Uterus (tissue), 4 donors: ENCODE results near the gene RAB15. TPM values are rescaled to one million over a fixed set of nuclear protein-coding genes. Genes with fewer than 3 reads are reported as not detected.

Experiments
- DNase-seq, 2 donors: peaks; one replicate each; pipeline ENCODE4 v3.0.0-alpha.2; 2019 to 2020
- H3K27ac ChIP-seq, 2 donors: fragments of 200-600 bp; sonication (generic); 1 replicate in 1 of 2; 2 replicates in 1 of 2; pipeline ENCODE4 v1.5.1; 2016 to 2018
- H3K27me3 ChIP-seq, 2 donors: fragments of 200-600 bp; sonication (generic); one replicate each; pipeline ENCODE4 v1.5.1; 2018 to 2019; ENCODE audit warnings: control low read depth in 1 of 2
- H3K36me3 ChIP-seq, 2 donors: fragments of 200-600 bp; sonication (generic); one replicate each; pipeline ENCODE4 v1.5.1; 2019; ENCODE audit warnings: control low read depth in 1 of 2
- H3K4me1 ChIP-seq, 2 donors: fragments of 200-600 bp; sonication (generic); one replicate each; pipeline ENCODE4 v1.5.1; 2018 to 2019; ENCODE audit warnings: control low read depth in 1 of 2
- H3K4me3 ChIP-seq, 2 donors: fragments of 200-600 bp; sonication (generic); 1 replicate in 1 of 2; 2 replicates in 1 of 2; pipeline ENCODE4 v1.5.1; 2018 to 2019; ENCODE audit warnings: mild to moderate bottlenecking in 1 of 2
- H3K9me3 ChIP-seq, 2 donors: fragments of 200-600 bp; sonication (generic); one replicate each; pipeline ENCODE4 v1.5.1; 2019; ENCODE audit warnings: control low read depth in 1 of 2
- POLR2A ChIP-seq, 2 donors: fragments of 450-650 bp; IDR thresholded peaks; one replicate each; pipeline ENCODE4 v1.6.1; 2016; ENCODE audit warnings: antibody characterized with exemption in 2 of 2, mild to moderate bottlenecking in 1 of 2, moderate library complexity in 1 of 2
- intact Hi-C: fragments of 100-400 bp; cut with DNase I; formaldehyde crosslinking; loops from one replicate; pipeline ENCODE4 v1.15.1; 2023; ENCODE audit warnings: low total_unique reads
- total RNA-seq, 4 donors: library from RNA; depleted of rRNA in 3 of 4; stranded (reverse); fragments of >200 nt in 3 of 4; gene quantifications; one replicate each; pipeline versions ENCODE4 v1.1.0 to v1.2.4, GENCODE V29; 2014 to 2023
- TF ChIP-seq, protein P1 (sequence below), 4 experiments: fragments of 200-600 bp in 2 of 4; fragments of 450-650 bp in 2 of 4; sonication (generic) in 2 of 4; IDR thresholded peaks; one replicate each; pipeline ENCODE4 v1.5.1; 2016 to 2019; ENCODE audit warnings: antibody characterized with exemption in 4 of 4, mild to moderate bottlenecking in 2 of 4, moderate library complexity in 1 of 4
- donor health status: DM: yes; HTN: yes; CAD: no.

Gene RAB15
- total RNA-seq, 4 donors from 2014 or later, result 1.0 to 3.8 (median 3.4) TPM; not detected in 1

DNA sequence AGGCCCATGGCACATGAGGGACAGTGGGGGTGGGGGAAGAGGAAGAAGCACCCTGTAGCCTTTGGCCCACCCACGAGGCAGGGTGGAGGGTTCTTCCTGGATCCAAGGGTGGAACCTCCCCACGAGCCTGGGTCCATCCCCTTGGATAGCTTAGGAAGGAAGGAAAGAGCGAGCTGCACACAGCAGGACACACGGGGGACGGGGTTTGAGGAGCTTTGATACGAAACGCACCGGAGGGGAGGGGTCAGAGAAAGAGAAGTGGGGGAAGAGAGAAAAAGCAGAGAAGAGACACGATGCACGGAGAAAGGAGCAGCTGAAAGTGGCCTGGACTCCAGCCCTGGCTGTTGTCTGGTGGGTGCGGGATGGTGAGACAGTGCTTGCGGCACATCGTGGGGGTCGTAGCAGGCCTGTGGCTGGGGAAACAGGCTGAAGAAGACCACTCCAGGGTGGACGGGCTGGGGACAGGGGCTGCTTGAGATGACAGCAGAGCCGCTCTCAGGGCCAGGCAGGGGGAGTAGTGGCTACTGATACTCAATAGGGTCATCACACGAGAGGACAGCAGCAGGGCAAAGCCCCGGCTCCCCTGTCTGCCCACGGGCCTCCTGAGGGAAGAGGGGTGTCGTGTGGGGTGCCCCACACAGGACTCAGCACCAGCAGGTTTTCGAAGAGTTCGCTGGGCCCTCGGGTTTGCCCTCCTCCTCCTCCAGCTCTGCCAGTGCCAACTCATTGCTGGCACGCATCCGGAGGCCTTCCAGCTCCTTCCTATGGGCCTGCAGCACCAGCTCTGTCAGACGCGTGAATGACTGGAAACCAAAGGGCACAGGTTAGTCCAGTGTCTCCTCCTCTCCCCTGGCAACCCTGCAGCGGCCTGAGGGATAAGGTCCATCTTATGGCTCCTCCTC, 24.2 kb downstream of the RAB15 start:
- TF ChIP-seq, protein P1, sequence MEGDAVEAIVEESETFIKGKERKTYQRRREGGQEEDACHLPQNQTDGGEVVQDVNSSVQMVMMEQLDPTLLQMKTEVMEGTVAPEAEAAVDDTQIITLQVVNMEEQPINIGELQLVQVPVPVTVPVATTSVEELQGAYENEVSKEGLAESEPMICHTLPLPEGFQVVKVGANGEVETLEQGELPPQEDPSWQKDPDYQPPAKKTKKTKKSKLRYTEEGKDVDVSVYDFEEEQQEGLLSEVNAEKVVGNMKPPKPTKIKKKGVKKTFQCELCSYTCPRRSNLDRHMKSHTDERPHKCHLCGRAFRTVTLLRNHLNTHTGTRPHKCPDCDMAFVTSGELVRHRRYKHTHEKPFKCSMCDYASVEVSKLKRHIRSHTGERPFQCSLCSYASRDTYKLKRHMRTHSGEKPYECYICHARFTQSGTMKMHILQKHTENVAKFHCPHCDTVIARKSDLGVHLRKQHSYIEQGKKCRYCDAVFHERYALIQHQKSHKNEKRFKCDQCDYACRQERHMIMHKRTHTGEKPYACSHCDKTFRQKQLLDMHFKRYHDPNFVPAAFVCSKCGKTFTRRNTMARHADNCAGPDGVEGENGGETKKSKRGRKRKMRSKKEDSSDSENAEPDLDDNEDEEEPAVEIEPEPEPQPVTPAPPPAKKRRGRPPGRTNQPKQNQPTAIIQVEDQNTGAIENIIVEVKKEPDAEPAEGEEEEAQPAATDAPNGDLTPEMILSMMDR (IDR thresholded peaks at IDR 0.05), result no peak
- TF ChIP-seq POLR2A (IDR thresholded peaks at IDR 0.05), result no peak
- DNase-seq, result no peak
- Histone ChIP-seq H3K9me3 (no peaks in the 10 kb centered on the region), H3K27me3 (no peaks in the 10 kb centered on the region), H3K27ac (no peak overlapping the region), H3K4me3 (no peak overlapping the region), H3K4me1 (no peaks in the 10 kb centered on the region), H3K36me3 (no peaks in the 10 kb centered on the region)
- intact Hi-C loops, result no loop called here

- H3K36me3 ChIP-seq, result no peaks in the 10 kb centered on the region
- TF ChIP-seq, protein P1 (IDR thresholded peaks at IDR 0.05), result no peak
- TF ChIP-seq POLR2A (IDR thresholded peaks at IDR 0.05), result no peak
Observed at GRCh38 chr14:64946310-64947045, 25.7 kb downstream of the RAB15 start.

GRCh38 chr14:64945431-64946178, 26.5 kb downstream of the RAB15 start:
- intact Hi-C loops, result no loop called here

More at GRCh38 chr14:64946310-64947045, 25.7 kb downstream of the RAB15 start:
- no peak for DNase-seq
- no peaks in the 10 kb centered on the region for H3K4me1 ChIP-seq
- H3K4me3 ChIP-seq, result no peak overlapping the region
- intact Hi-C loops, result no loop called here
- H3K9me3 ChIP-seq, result no peaks in the 10 kb centered on the region
- H3K27me3 ChIP-seq, result no peaks in the 10 kb centered on the region
- H3K27ac ChIP-seq, result no peak overlapping the region

GRCh38 chr14:64944861-64945260, 27.3 kb downstream of the RAB15 start:
- intact Hi-C loops, result no loop called here
- no peak overlapping the region for H3K4me3 ChIP-seq
- no peak for DNase-seq

More at GRCh38 chr14:64945431-64946178, 26.5 kb downstream of the RAB15 start:
- H3K4me3 ChIP-seq, result no peak overlapping the region
- no peak for TF ChIP-seq POLR2A (IDR thresholded peaks at IDR 0.05)
- TF ChIP-seq, protein P1 (IDR thresholded peaks at IDR 0.05), result no peak
- H3K27me3 ChIP-seq, result no peaks in the 10 kb centered on the region
- H3K27ac ChIP-seq, result no peak overlapping the region
- H3K36me3 ChIP-seq, result no peaks in the 10 kb centered on the region
- DNase-seq, result no peak
- no peaks in the 10 kb centered on the region for H3K4me1 ChIP-seq
- H3K9me3 ChIP-seq, result no peaks in the 10 kb centered on the region

More at GRCh38 chr14:64944861-64945260, 27.3 kb downstream of the RAB15 start:
- Histone ChIP-seq H3K36me3 (no peaks in the 10 kb centered on the region), H3K9me3 (no peaks in the 10 kb centered on the region), H3K27ac (no peak overlapping the region), H3K4me1 (no peaks in the 10 kb centered on the region), H3K27me3 (no peaks in the 10 kb centered on the region)
- no peak for TF ChIP-seq POLR2A (IDR thresholded peaks at IDR 0.05)
- TF ChIP-seq, protein P1 (IDR thresholded peaks at IDR 0.05), result no peak
